Uterus (tissue), 2 donors: ENCODE data around the gene DRAP1.

Source experiments
- CTCF ChIP-seq, 4 experiments: fragments of 200-600 bp in 2 of 4; fragments of 450-650 bp in 2 of 4; sonication (generic) in 2 of 4; IDR thresholded peaks; one replicate each; pipeline ENCODE4 v1.5.1; 2016 to 2019; ENCODE audit warnings: antibody characterized with exemption in 4 of 4, mild to moderate bottlenecking in 2 of 4, moderate library complexity in 1 of 4
- POLR2A ChIP-seq, 2 donors: fragments of 450-650 bp; IDR thresholded peaks; one replicate each; pipeline ENCODE4 v1.6.1; 2016; ENCODE audit warnings: antibody characterized with exemption in 2 of 2, mild to moderate bottlenecking in 1 of 2, moderate library complexity in 1 of 2

GRCh38 chr11:65942531-65942930 is 23.3 kb downstream of the DRAP1 start:
- TF ChIP-seq POLR2A (IDR thresholded peaks at IDR 0.05) (no peak), CTCF (IDR thresholded peaks at IDR 0.05) (no peak)
